Measurements from ENCODE around the gene SLC6A1.

Gene SLC6A1

DNA sequence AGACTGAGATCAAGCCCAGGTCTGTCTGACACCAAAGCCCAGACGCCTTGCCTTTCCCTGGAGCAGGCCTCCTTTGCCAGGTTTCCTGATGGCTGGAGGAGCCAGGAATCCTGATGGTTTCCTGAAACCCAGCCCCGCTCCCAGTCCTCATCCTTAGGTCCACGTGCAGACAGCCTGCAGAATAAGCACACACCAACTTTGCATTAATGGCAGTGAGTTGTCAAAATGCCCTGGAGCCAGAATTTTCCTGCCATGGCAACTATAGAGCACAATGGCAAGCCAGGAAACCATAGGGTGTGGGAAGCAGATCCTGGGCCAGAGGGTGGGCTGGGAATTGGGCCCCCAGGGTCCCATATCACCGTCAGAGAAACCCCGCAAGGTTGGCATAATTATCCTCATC, 94.3 kb downstream of the SLC6A1 start:
- H3K9ac ChIP-seq (ENCODE audit: low read depth in 1 of 2, low read length in 2 of 2), result no peak overlapping the region
- no peak overlapping the region for H3K27ac ChIP-seq (ENCODE audit: low read depth in 2 of 2, low read length in 2 of 2)
- no peak overlapping the region for H3K4me3 ChIP-seq (ENCODE audit: low read length in 2 of 2)
- no peaks in the 10 kb centered on the region for H3K36me3 ChIP-seq (ENCODE audit: control insufficient read depth in 2 of 2, insufficient read depth in 2 of 2, low read length in 2 of 2)
- H3K27me3 ChIP-seq (ENCODE audit: control insufficient read depth in 2 of 2, insufficient read depth in 2 of 2, low read length in 2 of 2), result peaks cover 0 to under 1% of the 10 kb centered on the region in 2 donors
- no peaks in the 10 kb centered on the region for H3K4me1 ChIP-seq (ENCODE audit: control insufficient read depth in 2 of 2, insufficient read depth in 2 of 2, low read length in 2 of 2)
- no peaks in the 10 kb centered on the region for H3K9me3 ChIP-seq (ENCODE audit: control insufficient read depth in 2 of 2, low read length in 2 of 2)

DNA sequence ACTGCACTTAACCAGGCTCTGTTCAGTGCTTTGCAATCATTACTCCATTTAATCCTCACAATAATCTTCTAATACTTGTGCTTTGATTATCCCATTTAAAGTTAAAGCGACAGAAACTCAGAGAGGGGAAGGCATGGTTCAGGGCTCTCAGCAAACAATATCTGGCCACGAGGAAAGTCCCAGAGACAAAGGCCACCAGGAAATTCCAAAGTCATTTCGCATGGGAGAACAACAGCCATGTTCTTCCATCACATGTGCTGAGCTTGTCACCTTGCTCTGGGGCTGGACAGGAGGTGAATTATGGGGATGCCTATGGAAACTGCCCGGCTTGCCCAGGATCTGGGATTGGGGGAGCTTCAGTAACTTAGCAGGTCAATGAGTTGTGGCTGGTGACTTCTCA, 95.5 kb downstream of the SLC6A1 start:
- H3K36me3 ChIP-seq (ENCODE audit: control insufficient read depth in 2 of 2, insufficient read depth in 2 of 2, low read length in 2 of 2), result no peaks in the 10 kb centered on the region
- no peak overlapping the region for H3K4me3 ChIP-seq (ENCODE audit: low read length in 2 of 2)
- H3K27ac ChIP-seq (ENCODE audit: low read depth in 2 of 2, low read length in 2 of 2), result no peak overlapping the region
- H3K4me1 ChIP-seq (ENCODE audit: control insufficient read depth in 2 of 2, insufficient read depth in 2 of 2, low read length in 2 of 2), result no peaks in the 10 kb centered on the region
- H3K27me3 ChIP-seq (ENCODE audit: control insufficient read depth in 2 of 2, insufficient read depth in 2 of 2, low read length in 2 of 2), result no peaks in the 10 kb centered on the region
- no peaks in the 10 kb centered on the region for H3K9me3 ChIP-seq (ENCODE audit: control insufficient read depth in 2 of 2, low read length in 2 of 2)
- no peak overlapping the region for H3K9ac ChIP-seq (ENCODE audit: low read depth in 1 of 2, low read length in 2 of 2)

DNA sequence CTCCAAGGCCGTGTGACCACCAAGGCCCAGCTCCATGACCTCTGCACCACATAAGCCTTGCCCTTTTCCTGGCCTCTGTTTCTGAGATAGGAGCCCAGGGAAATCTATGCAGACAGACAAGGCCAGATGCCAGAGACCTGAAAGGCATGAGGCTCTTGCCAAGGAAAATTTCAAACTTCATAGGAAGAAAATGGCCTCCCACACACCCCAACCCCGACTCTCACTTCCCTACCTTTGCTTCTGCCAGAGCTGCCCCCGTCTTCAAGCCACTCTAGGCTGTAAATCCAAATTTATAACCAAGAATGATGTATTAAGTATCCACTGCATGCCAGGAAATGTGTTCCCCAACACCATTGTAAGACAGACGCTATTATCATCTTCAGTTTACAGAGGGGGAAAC, 96.3 kb downstream of the SLC6A1 start:
- Histone ChIP-seq H3K4me1 (ENCODE audit: control insufficient read depth in 2 of 2, insufficient read depth in 2 of 2, low read length in 2 of 2) (no peaks in the 10 kb centered on the region), H3K9ac (ENCODE audit: low read depth in 1 of 2, low read length in 2 of 2) (no peak overlapping the region), H3K27me3 (ENCODE audit: control insufficient read depth in 2 of 2, insufficient read depth in 2 of 2, low read length in 2 of 2) (no peaks in the 10 kb centered on the region), H3K4me3 (ENCODE audit: low read length in 2 of 2) (no peak overlapping the region), H3K27ac (ENCODE audit: low read depth in 2 of 2, low read length in 2 of 2) (no peak overlapping the region), H3K36me3 (ENCODE audit: control insufficient read depth in 2 of 2, insufficient read depth in 2 of 2, low read length in 2 of 2) (no peaks in the 10 kb centered on the region), H3K9me3 (ENCODE audit: control insufficient read depth in 2 of 2, low read length in 2 of 2) (no peaks in the 10 kb centered on the region)
